B cell (primary cell): ENCODE results near the gene CLCN7. TPM values are rescaled to one million over a fixed set of nuclear protein-coding genes. Genes with fewer than 3 reads are reported as not detected.

Experiments used
- ATAC-seq: fragments of 200-7000 bp; cut with Tn5 transposase; one replicate; pipeline ENCODE4 v1.10.0; 2021; ENCODE audit warnings: low read depth, mild to moderate bottlenecking, moderate number of reproducible peaks, moderate library complexity
- CTCF ChIA-PET: fragments of 350-600 bp; sonication (Branson Sonifier 250); formaldehyde crosslinking; loops from one replicate; lab custom pipeline; 2021; ENCODE audit warnings: antibody characterized with exemption, inconsistent platforms; lab: Charles Lee
- POLR2A ChIA-PET: fragments of 350-600 bp; sonication (Branson Sonifier 250); formaldehyde crosslinking; loops from one replicate; lab custom pipeline; 2021; ENCODE audit warnings: antibody characterized with exemption; lab: Charles Lee
- DNase-seq: peaks from one replicate; pipeline ENCODE4 v3.0.0; 2013
- H2AFZ ChIP-seq: 2 replicates; pipeline ENCODE4 v1.6.1; 2012; ENCODE audit warnings: mild to moderate bottlenecking, low read depth, low read length; ENCODE audit not compliant: insufficient read depth, poor library complexity, severe bottlenecking
- H3K27ac ChIP-seq, 2 donors: 1 replicate in 1 of 2; 2 replicates in 1 of 2; pipeline ENCODE4 v1.5.1; 2012 to 2013; ENCODE audit warnings: low read length in 2 of 2, mild to moderate bottlenecking in 2 of 2, moderate library complexity in 1 of 2
- H3K27me3 ChIP-seq, 4 experiments: fragments of 200-600 bp in 1 of 4; sonication (generic) in 1 of 4; replicated peaks in 1 of 4; 1 replicate in 2 of 4; 2 replicates in 2 of 4; pipeline versions ENCODE4 v1.6.1 to v1.7.0; 2013 to 2016; ENCODE audit warnings: low read length in 3 of 4, mild to moderate bottlenecking in 2 of 4, mixed read lengths in 1 of 4, moderate library complexity in 1 of 4; ENCODE audit not compliant: insufficient read depth in 4 of 4, control insufficient read depth in 3 of 4; ENCODE audit errors: control extremely low read depth in 1 of 4
- H3K36me3 ChIP-seq, 2 experiments: replicated peaks in 1 of 2; 1 replicate in 1 of 2; 2 replicates in 1 of 2; pipeline versions ENCODE4 v1.6.1 to v1.7.1; 2013; ENCODE audit warnings: low read length in 1 of 2; ENCODE audit not compliant: insufficient read depth in 2 of 2, control insufficient read depth in 1 of 2; ENCODE audit errors: control extremely low read depth in 1 of 2, extremely low read depth in 1 of 2
- H3K4me1 ChIP-seq, 2 donors: fragments of 200-600 bp in 1 of 2; sonication (generic) in 1 of 2; 1 replicate in 1 of 2; 2 replicates in 1 of 2; pipeline versions ENCODE4 v1.5.1 to v1.6.1; 2013 to 2017; ENCODE audit warnings: low read length in 2 of 2; ENCODE audit not compliant: control insufficient read depth in 2 of 2, insufficient read depth in 2 of 2
- H3K4me2 ChIP-seq: replicated peaks from 2 replicates; pipeline ENCODE3; 2012; ENCODE audit warnings: mild to moderate bottlenecking, low read depth, low read length; ENCODE audit not compliant: poor library complexity, severe bottlenecking
- H3K4me3 ChIP-seq, 5 experiments: fragments of 200-600 bp in 1 of 5; sonication (generic) in 1 of 5; 1 replicate in 3 of 5; 2 replicates in 2 of 5; pipeline versions ENCODE4 v1.5.1 to v1.7.0; 2011 to 2016; ENCODE audit warnings: low read length in 4 of 5, mild to moderate bottlenecking in 4 of 5, low read depth in 2 of 5, control low read depth in 1 of 5, moderate library complexity in 1 of 5; ENCODE audit not compliant: insufficient read depth in 1 of 5; ENCODE audit errors: control extremely low read depth in 1 of 5, extremely low read depth in 1 of 5
- H3K79me2 ChIP-seq: fragments of 200-600 bp; sonication (generic); one replicate; pipeline ENCODE4 v1.6.0; 2016; ENCODE audit warnings: low read length; ENCODE audit not compliant: control insufficient read depth, insufficient read depth
- H3K9ac ChIP-seq: fragments of 200-600 bp; sonication (generic); 2 replicates; pipeline ENCODE4 v1.6.1; 2017; ENCODE audit warnings: mild to moderate bottlenecking, low read length, moderate library complexity
- H3K9me3 ChIP-seq, 3 donors: one replicate each; pipeline versions ENCODE4 v1.6.1 to v1.7.1; 2013; ENCODE audit warnings: low read length in 2 of 3; ENCODE audit not compliant: control insufficient read depth in 2 of 3, insufficient read depth in 1 of 3; ENCODE audit errors: control extremely low read depth in 1 of 3
- H4K20me1 ChIP-seq: 2 replicates; pipeline ENCODE4 v1.6.0; 2012; ENCODE audit warnings: mild to moderate bottlenecking, low read length; ENCODE audit not compliant: insufficient read depth, control insufficient read depth, poor library complexity, severe bottlenecking
- H3K27ac Mint-ChIP-seq: one replicate; pipeline ENCODE4 v1.8.0; 2021; ENCODE audit warnings: mixed read lengths
- H3K27me3 Mint-ChIP-seq: one replicate; pipeline ENCODE4 v1.8.0; 2021; ENCODE audit warnings: mixed read lengths
- H3K4me1 Mint-ChIP-seq: one replicate; pipeline ENCODE4 v1.8.0; 2021; ENCODE audit warnings: mixed read lengths
- H3K4me3 Mint-ChIP-seq: one replicate; pipeline ENCODE4 v1.8.0; 2021; ENCODE audit warnings: mixed read lengths
- H3K9me3 Mint-ChIP-seq: one replicate; pipeline ENCODE4 v1.8.0; 2022; ENCODE audit warnings: mixed read lengths; ENCODE audit not compliant: insufficient read depth
- CTCF ChIP-seq: fragments of 200-600 bp; IDR thresholded peaks from one replicate; pipeline ENCODE4 v1.8.0; 2022; ENCODE audit warnings: antibody characterized with exemption, mild to moderate bottlenecking
- EZH2 ChIP-seq: IDR thresholded peaks from 2 replicates; pipeline ENCODE4 v1.6.1; 2012; ENCODE audit warnings: borderline replicate concordance, low read depth, mild to moderate bottlenecking, moderate library complexity, low read length; ENCODE audit not compliant: insufficient read depth, poor library complexity, severe bottlenecking
- WGBS: methylation state at CpG from one replicate; pipeline ENCODE4 v1.1.5; 2013; ENCODE audit warnings: missing lambda C conversion rate; ENCODE audit not compliant: insufficient coverage; 5-methylcytosine and 5-hydroxymethylcytosine counted together
- intact Hi-C: fragments of 100-400 bp; cut with micrococcal nuclease; formaldehyde crosslinking; loops from one replicate; pipeline ENCODE4 v1.10.0; 2022
- polyA plus RNA-seq: library from polyadenylated mRNA; depleted of rRNA; stranded (reverse); fragments of >200 nt; gene quantifications from 2 replicates; pipeline ENCODE4 v1.2.3, GENCODE V29; 2012
- total RNA-seq, 2 donors: library from RNA; stranded (reverse); fragments of 120-200 nt in 1 of 2; gene quantifications; 1 replicate in 1 of 2; 2 replicates in 1 of 2; pipeline versions ENCODE4 v1.2.3 to v1.2.4, GENCODE V29; 2013 to 2022

The CLCN7 gene
- total and polyA plus RNA-seq, 2 donors (not counting 1 experiment from before 2014, with no cell fraction given) = 215 to 274 TPM

GRCh38 chr16:1491327-1491726 lies 16.5 kb upstream of the CLCN7 start:
- no peaks in the 10 kb centered on the region for H3K27me3 Mint-ChIP-seq
- H3K27ac Mint-ChIP-seq = peak overlapping the region; percentile 71
- H3K9me3 ChIP-seq = no peaks in the 10 kb centered on the region
- no peak for ATAC-seq
- H3K4me1 ChIP-seq = peaks cover 17 to 25% of the 10 kb centered on the region in 2 donors
- peak overlapping the region; percentile 13 for H3K4me3 Mint-ChIP-seq
- H3K9me3 Mint-ChIP-seq = no peaks in the 10 kb centered on the region
- H2AFZ ChIP-seq = no peak overlapping the region
- 97% methylated on average over 12 of the region's 12 CpGs for WGBS
- no peak overlapping the region for H3K4me2 ChIP-seq
- H3K27ac ChIP-seq = no peak overlapping the region
- H3K79me2 ChIP-seq = peaks cover 41% of the 10 kb centered on the region
- H3K4me3 ChIP-seq = no peak overlapping the region
- no peak for DNase-seq
- no peak for TF ChIP-seq CTCF
- TF ChIP-seq EZH2 = no peak
- CTCF ChIA-PET = interaction anchor here (1.4 kb wide), 1 partner anchor 33 kb away, joined by 4 read pairs; no protein-coding TSS in a partner anchor
- H3K9ac ChIP-seq = no peak overlapping the region
- intact Hi-C loops = loop anchor here (5.0 kb wide), 1 partner anchor 121 kb away; the partner anchor contains the start of genes CRAMP1 and IFT140
- POLR2A ChIA-PET = no interaction called here
- H3K27me3 ChIP-seq = no peaks in the 10 kb centered on the region
- H3K36me3 ChIP-seq = peaks cover 0 to 17% of the 10 kb centered on the region in 2 experiments
- H4K20me1 ChIP-seq = peaks cover 25% of the 10 kb centered on the region
- H3K4me1 Mint-ChIP-seq = peaks cover 17% of the 10 kb centered on the region

GRCh38 chr16:1489077-1489476 lies 14.2 kb upstream of the CLCN7 start:
- Histone ChIP-seq H4K20me1 (peaks cover 5% of the 10 kb centered on the region), H2AFZ (peak overlapping the region; percentile 10), H3K27me3 (no peaks in the 10 kb centered on the region), H3K9ac (no peak overlapping the region), H3K4me3 (no peak overlapping the region), H3K4me1 (peaks cover 11 to 15% of the 10 kb centered on the region in 2 donors), H3K79me2 (peaks cover 20% of the 10 kb centered on the region), H3K27ac (no peak overlapping the region), H3K36me3 (no peaks in the 10 kb centered on the region), H3K4me2 (no peak overlapping the region), H3K9me3 (no peaks in the 10 kb centered on the region)
- Mint-ChIP-seq H3K4me3 (no peak overlapping the region), H3K27me3 (no peaks in the 10 kb centered on the region), H3K27ac (no peak overlapping the region), H3K9me3 (no peaks in the 10 kb centered on the region), H3K4me1 (peaks cover 12% of the 10 kb centered on the region)
- ChIA-PET POLR2A (no interaction called here), CTCF (no interaction called here)
- intact Hi-C loops = no loop called here
- 100% methylated on average over 8 of the region's 12 CpGs for WGBS
- TF ChIP-seq CTCF = no peak
- no peak for TF ChIP-seq EZH2
- ATAC-seq (no peak), DNase-seq (no peak)
